ENCODE measurements around the gene SLAIN2. TPM values are rescaled to one million over a fixed set of nuclear protein-coding genes. Genes with fewer than 3 reads are reported as not detected.

The SLAIN2 gene
- total RNA-seq, 1 donor from 2014 or later: 14.8 TPM

DNA sequence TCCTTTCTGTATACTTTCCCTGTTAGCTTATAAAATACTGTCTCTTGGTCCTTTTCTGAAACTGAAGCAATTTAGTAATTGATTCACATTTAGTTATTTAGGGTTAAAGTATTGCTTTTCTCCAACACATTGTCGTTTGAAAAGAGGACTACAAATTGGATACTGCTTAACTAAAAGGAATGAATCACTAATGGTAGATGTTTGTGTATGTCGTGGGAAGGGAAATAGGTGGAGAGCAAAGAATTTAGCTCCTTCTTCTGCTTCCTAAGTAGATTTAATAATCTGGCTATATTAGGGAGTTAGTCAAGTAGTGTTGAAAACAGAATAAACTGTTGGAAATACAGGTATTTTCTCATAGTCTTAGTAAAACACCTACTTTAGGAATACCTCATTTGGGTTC is 27.9 kb downstream of the SLAIN2 start:
- peak in 1 of 2 donors; percentile 67 for DNase-seq (ENCODE audit: low read depth in 2 of 2)

DNA sequence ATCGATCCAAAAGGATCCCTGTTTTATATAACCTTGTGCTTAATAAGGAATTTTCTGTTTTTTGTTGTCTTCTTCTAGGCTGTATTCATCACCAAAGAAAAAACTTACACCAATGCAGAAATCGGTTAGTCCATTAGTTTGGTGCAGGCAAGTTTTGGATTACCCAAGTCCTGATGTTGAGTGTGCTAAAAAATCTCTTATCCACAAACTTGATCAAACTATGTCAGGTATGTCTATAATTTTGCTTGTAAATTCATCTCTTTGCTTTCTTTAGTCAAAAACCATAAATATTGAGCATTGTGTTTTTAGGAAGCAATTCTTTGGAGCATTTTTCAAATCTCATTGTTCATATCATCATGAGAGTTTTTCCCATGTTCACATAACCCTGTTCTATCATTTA is 28.4 kb downstream of the SLAIN2 start:
- DNase-seq (ENCODE audit: low read depth in 2 of 2): no peak

DNA sequence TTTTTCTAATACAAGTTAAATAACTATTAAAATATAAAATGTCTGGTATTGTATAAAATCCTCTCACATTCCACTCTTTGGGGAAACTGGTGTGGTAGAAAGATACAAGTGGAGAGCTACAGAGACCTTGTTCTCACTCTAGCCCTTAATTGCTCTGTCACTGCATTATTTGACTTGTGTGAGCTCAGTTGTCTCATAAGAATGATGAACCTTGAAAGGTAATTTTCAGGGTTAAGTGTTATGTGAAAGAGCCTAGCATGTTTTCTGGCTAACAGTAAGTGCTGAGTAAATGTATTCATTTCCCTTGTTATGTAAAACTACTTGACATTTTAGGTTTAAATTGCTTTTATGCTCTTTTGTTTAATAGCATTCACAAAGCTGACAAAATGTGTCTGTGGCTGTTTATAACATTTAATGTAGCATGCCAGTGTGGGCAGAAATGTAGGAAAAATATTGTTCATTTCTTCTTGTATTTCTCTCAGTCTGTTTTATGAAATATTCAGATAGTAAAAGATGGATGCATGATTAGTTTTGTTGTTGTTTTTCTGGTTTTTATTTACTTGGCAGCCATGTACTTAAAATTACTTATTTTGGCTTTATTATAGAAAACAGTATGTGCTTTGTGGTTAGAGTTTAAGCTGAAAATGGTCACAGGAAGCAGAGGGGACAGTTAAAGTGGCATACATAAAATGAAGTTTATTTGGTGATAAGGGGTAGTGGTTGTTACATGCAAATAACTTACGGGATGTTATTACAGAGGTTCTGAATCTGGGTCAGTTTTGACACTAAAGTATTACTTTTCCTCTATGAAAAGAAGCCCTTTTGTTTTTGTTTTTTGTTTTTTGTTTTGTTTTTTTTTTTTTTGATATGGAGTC is 29.2 kb downstream of the SLAIN2 start:
- DNase-seq (ENCODE audit: low read depth in 2 of 2): no peak

DNA sequence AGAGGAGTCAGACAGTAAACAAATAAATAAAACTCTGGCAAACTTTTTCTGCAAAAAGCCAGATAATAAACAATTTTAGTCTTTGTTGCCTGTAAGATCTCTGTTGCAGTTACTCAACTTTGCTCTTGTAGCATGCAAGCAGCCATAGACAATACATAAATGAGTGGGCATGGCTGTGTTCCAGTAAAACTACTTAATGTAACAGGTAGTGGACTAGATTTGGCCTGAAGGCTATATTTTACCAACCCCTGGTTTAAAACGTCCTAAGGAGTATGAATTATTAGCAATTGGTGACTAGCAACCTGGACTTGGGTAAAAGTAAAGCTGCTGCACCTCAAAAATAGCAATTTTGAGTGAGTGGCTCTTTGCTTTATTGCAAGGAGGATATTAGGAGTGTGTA is 30.9 kb downstream of the SLAIN2 start:
- no peak for DNase-seq (ENCODE audit: low read depth in 2 of 2)

DNA sequence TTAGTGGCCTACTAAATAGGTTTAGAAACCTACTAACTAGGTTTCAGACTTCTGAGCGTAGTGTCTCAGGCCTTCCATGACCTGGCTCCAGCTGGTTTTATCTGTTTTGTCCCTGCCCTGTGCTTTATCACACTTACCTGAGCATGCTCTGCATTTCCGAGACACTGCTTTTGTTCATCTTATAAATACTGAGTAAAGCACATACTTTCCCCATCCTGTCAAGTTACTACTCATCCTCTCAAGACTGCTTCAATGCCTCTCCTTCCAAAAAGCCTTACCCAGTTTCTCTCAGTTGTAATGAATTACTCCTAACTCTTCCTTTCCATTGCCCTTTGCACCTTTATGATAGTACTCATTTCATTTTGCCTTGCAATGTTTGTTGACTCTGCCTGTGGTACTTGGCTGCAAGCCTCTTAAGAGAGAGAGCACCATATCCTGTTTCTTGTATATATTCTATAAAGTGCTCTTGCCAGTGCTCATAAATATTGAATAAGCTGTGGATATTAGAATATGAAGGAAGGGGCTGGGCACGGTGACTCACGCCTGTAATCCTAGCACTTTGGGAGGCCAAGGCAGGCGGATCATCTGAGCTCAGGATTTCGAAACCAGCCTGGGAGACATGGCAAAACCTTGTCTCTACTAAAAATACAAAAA is 34.4 kb downstream of the SLAIN2 start:
- DNase-seq (ENCODE audit: low read depth in 2 of 2): peak in 1 of 2 donors; percentile 80

DNA sequence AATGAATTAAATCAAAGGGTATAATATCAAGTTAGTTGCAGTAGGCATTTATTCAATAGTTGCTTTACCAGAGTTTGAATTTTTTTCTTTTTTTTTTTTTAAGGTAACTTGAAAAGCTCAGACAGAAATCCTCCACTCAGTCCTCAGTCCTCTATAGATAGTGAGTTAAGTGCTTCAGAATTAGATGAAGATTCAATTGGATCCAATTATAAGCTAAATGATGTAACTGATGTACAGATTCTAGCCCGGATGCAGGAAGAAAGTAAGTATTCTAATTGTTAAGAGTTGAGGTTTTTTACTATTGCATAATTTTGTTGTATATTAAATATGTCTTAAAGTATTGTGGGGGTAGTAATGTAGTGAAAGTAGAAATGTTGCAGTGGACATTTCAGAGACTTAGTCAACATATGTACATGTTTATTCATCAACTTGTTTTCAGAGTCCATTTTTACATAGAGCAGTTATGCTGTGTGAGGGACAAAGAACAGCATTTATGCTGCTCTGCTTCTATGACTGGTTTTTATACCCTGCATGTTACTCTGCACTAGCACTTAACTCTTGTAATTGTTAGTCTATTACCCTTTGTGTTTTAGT is 38.4 kb downstream of the SLAIN2 start:
- no peak for DNase-seq (ENCODE audit: low read depth in 2 of 2)

DNA sequence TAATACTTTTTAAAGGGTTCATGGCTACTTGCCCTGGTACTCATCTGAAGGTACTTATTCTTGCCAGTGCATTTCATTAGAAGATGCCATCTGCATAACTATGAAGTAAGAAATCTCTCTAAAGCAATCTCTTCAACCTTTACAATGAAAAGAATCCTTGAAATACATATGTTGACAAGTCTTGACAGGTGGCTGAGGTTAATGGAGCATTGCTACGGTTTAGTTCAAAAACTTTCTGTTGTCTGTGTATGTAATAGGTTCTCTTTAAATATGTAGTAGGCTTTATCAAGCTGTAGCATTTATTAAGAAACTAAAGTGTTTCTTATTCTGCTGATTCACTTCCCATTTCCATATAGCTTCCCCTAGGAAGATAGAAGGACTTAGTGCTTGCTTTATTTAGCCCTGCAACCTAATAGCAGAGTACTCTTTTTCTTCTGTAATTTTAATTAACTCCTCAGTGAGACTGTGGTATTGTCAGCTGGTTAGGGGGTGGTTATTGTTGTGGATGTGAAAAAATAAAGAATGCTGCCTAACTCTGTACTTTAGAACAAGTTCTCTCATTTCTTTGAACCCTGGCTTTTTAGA is 39.3 kb downstream of the SLAIN2 start:
- DNase-seq (ENCODE audit: low read depth in 2 of 2): no peak

DNA sequence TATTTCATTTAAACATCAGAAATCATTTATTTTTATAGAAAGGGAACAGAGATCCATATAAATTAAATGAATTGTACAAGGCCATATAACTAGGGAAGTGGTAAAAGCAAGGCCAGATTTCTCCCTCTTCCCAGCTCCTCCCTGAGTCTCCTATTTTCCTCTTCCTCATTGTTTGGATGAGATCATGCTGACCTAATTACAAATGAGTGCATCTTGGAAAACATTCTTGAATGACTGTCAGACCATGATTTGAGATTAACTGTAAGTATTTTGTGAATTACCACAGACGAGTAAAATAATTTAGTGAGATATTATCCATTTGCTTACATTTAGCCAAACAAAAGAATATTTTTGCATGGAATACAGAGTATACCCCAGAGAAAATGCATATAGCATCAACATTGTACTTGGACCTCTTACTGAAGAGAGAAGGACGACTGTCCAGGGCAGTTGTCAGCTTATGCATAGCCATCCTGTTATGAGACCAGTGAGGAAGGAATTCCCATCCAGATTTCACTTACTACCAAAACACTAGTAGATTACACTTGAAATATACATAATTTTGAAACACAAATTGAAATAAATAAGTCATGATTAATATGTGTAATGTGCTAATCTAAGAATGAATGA is 47.3 kb downstream of the SLAIN2 start:
- no peak for DNase-seq (ENCODE audit: low read depth in 2 of 2)

DNA sequence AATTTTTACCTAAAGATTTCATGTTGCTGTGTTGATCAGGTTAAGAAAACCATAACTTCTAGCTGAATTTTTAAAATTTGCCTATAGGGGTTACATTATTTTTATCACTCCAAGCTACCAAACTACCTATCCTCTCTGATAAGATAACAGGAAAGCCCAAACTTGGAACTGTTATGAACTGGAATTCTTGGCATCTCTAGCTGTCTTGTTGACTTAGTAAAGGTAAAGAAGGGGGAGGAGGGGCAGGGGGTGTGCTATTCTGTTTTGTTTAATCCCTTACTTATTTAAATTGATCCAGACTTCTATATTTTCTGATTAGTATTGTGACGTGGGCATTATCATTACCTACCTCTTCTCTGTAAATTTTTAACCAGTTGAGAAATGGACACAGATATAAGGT is 54.7 kb downstream of the SLAIN2 start:
- no peak for DNase-seq (ENCODE audit: low read depth in 2 of 2)

DNA sequence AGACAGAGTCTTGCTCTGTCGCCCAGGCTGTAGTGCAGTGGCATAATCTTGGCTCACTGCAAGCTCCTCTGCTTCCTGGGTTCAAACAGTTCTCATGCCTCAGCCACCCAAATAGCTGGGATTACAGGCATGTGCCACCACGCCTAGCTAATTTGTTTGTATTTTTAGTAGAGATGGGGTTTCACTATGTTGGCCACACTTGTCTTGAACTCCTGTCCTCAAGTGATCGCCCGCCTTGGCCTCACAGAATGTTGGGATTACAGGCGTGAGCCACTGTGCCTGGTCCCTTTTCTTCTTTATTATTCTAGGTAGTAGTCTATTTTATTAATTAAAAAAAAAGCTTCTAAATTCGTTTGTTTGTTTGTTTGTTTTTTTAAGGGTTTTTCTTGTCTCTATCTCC is 59.1 kb downstream of the SLAIN2 start:
- no peak for DNase-seq (ENCODE audit: low read depth in 2 of 2)

DNA sequence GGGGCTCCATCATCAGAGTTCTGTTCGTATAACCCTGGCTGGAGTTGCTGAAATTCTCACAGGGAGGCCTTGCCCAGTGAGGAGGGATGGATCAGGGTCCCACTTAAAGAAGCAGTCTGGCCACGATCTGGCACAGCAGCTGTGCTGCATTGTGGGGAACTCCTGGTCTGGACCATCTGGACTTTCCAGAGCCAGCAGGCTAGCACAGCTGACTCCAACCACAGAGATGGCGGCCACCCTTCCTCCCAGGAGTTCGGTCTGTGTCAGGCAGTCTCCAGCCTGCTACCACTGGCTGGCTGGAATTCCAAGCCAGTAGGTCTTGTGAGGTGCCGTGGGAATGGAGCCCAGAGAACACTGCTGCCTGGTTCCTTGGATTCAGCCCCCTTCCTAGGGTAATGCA is 62.0 kb downstream of the SLAIN2 start:
- no peak for DNase-seq (ENCODE audit: low read depth in 2 of 2)

DNA sequence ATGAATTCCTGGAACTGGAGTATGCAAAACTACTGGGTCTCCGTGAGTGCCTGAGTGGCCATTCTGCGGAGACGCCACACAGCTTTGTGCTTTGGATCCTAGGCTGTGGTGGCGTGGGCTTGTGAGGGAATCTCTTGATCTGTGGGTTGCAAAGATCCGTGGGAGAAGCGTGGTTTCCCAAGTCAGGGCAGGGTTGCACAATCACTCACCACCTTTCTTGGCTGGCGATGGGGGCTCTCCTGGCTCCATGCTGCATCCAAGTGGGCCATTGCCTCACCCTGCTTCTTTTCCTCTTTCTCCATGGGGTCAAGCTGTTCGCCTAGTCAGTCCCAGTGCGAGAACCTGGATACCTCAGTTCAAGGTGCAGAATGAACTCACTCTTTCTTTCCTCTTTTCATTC is 62.5 kb downstream of the SLAIN2 start:
- no peak for DNase-seq (ENCODE audit: low read depth in 2 of 2)

DNA sequence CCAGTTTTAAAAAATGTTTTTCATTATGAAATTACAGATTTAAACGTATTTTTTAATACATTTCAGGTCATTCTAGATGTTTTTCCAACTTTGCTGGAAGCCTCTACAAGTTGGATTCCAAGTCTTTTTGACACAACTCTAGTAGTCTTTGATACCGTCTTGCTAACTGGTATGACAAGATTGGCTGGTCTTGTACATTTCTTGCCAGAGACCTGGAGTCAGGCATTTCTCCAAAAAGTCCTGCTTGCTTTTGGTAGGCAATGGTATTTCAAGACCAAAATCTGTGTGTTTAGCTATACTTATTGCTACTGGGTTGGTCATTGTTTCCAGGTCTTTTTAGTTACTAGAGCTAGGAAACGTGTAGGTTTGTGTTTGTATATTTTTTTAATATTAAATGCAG is 64.6 kb downstream of the SLAIN2 start:
- DNase-seq (ENCODE audit: low read depth in 2 of 2): no peak

DNA sequence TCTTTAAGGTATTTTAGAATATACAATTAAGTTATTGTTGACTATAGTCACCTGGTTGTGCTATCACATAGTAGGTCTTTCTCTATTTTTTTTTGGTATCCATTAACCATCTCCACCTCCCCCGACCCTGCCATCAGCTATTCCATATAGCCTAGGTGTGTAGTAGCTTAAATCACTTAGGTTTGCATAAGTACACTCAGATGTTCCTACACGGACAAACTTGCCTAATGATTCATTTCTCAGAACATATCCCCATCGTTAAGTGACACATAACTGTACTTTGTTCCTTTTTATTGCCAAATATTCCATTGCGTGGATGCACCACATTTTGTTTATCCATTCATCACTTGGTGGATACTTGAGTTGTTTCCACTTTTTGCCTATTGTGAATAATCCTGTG is 67.9 kb downstream of the SLAIN2 start:
- DNase-seq (ENCODE audit: low read depth in 2 of 2): no peak

DNA sequence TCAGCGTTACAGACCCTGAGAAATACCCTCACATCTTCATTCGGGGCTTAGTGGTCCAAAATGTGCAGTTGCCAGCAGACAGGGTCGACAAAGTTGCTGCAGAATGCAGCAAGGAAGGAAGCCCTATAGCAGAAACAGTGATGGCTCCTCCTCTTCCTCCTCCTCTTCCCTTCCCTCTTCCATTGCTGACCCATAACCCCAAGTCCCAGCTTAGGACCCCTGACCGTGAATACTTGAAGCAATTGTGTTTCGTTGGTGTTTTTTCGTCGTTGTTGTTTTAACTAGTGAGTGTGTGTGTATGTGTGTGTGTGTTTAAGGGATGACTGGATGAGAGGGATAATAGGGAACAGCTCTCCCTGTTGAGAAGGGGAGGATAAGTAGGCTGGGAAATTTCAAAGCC is 69.5 kb downstream of the SLAIN2 start:
- no peak for DNase-seq (ENCODE audit: low read depth in 2 of 2)

DNA sequence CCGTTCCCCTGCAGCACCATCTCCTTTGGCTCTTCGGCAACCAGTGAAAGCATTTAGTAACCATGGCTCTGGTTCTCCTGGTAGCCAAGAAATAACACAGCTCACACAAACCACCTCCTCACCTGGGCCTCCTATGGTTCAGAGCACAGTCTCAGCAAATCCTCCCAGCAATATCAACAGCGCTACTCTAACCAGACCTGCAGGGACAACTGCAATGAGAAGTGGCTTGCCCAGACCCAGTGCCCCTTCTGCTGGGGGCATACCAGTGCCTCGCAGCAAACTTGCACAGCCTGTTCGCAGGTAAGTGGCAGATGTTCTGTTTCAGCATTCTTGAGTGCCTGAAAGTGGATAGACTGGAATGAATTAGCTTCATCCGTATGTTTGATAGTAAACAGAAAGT is 78.8 kb downstream of the SLAIN2 start:
- no peak for DNase-seq (ENCODE audit: low read depth in 2 of 2)

DNA sequence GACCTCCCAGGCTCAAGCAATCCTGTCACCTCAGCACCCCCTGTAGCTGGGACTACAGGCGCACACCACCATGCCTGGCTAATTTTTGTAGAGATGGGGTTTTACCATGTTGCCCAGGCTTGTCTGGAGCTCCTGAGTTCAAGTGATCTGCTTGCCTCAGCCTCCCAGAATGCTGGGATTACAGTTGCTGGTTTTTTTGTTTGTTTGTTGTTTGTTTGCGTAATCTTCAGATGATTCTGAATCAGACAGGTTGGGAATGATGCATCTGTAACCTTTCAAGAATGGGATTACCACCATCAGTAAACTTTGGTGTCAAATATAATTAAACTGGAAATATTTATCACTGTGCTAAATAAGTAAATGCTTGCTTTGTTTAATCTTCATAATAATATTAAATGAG is 79.8 kb downstream of the SLAIN2 start:
- DNase-seq (ENCODE audit: low read depth in 2 of 2): no peak

DNA sequence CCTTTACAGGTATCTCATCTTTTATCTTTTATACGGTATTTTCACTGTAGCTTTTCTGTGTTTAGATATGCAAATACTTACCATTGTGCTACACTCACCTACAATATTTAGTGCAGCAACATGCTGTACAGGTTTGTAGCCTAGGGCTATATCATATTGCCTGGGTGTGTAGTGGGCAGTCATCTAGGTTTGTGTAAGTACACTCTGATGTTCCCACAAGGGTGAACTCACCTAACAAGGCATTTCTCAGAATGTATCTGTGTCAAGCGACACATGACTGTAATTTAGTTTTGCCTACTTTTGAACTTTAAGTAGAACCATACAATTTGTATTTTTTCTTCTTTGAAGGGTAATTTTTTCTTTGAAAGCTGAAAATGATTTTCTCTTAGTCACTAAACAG is 87.6 kb downstream of the SLAIN2 start:
- DNase-seq (ENCODE audit: low read depth in 2 of 2): no peak

DNA sequence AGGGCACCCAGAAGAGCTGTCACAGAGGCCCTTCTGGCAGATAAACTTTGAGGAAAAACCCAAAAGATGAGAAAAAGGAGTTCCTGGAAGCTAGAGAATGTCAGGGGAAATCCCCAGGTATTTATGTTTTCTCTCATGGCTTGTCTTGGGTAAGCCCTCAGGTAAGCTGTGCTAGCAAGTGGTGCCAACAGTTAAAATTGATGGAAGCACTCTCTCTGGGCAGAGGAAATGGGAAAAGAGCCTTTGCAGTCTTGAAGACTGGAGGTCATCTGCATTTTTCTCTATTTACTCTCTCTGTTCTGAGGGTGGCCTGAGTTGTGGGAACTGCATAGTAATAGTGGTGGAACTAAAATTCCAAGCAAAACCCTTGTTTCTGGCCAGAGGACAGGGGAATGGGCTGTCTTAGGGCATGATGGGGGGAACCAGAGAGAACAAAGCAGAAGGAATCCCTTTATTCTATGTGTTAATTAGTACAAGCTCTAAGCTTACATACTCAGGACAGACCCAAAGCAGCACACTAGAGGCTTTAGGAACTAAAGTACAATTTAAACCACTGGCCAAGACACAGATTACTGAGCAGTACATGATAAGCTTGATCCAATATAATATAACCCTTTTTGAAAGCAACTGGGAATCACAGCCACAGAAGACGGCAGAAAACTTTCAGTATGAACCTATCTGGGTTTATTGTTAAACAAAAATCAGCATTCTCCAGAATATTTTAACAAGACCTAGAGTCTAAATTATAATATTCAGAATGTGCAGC is 88.6 kb downstream of the SLAIN2 start:
- DNase-seq (ENCODE audit: low read depth in 2 of 2): no peak

DNA sequence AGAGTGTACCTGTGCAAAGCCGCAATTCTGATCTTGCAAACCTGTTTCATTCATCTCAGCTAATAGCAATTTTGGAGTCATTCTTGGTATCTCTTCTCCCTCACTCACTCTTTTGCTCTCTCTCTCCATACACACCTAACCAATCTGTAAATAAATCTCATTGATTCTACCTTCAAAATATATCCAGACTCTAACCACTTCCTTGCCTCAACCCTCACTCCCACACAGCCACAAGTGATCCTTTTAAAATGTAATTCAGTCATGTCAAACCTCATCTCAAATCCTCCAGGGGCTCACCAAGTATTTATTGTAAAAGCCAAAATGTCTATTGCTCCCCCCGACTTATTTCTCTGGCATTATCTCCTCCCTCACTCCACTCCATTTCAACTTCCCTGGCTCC is 90.1 kb downstream of the SLAIN2 start:
- DNase-seq (ENCODE audit: low read depth in 2 of 2): no peak

DNA sequence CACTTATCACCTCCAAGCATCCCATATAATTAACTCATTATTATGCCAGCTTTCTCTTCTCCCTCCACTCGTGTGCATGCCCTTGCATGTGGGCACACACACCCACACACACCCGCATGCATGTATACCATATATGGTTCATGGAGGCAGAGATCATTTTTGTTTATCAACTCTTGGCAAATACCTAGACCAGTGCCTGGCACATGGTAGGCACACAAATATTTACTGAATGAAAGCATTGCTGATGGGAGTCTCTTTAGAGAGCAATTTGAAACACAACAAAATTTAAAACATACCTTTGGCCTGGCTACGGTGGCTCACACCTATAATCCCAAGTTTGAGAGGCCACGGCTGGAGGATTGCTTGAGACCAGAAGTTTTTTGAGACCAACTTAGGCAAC is 90.7 kb downstream of the SLAIN2 start:
- no peak for DNase-seq (ENCODE audit: low read depth in 2 of 2)
